NB4 (cell line): ENCODE data around the gene SIRPA.

Experiments
- MAX ChIP-seq: IDR thresholded peaks from 2 replicates; pipeline ENCODE4 v1.6.1; 2011; ENCODE audit warnings: low read depth, low read length
- POLR2A ChIP-seq: IDR thresholded peaks from 2 replicates; pipeline ENCODE4 v1.6.1; 2011; ENCODE audit warnings: mild to moderate bottlenecking; ENCODE audit not compliant: insufficient read length; ENCODE audit errors: extremely low read depth
- TF ChIP-seq, protein P1 (sequence below): IDR thresholded peaks from one replicate; pipeline ENCODE4 v1.5.1; 2012; ENCODE audit warnings: low read depth, low read length

DNA sequence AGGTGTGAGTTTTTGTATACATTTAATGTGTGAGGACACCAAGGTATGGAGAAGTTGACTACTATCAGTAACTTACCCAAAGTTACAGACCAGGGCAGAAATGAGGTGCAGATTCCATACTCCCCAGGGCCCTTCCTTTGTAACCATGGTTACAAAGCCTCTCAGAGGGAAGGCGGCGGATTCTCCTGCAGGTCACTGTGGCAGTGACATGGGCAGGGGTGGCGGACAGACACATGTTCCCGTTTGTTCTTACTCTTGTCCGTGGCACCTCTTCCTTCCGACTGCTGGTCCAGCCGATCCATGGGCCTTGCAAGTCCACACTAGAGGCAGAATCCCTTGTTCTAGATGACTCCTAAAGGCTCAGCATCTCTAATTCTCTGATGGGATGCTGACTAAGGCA, 55.6 kb downstream of the SIRPA start:
- TF ChIP-seq, protein P1, sequence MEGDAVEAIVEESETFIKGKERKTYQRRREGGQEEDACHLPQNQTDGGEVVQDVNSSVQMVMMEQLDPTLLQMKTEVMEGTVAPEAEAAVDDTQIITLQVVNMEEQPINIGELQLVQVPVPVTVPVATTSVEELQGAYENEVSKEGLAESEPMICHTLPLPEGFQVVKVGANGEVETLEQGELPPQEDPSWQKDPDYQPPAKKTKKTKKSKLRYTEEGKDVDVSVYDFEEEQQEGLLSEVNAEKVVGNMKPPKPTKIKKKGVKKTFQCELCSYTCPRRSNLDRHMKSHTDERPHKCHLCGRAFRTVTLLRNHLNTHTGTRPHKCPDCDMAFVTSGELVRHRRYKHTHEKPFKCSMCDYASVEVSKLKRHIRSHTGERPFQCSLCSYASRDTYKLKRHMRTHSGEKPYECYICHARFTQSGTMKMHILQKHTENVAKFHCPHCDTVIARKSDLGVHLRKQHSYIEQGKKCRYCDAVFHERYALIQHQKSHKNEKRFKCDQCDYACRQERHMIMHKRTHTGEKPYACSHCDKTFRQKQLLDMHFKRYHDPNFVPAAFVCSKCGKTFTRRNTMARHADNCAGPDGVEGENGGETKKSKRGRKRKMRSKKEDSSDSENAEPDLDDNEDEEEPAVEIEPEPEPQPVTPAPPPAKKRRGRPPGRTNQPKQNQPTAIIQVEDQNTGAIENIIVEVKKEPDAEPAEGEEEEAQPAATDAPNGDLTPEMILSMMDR: no peak
- no peak for TF ChIP-seq POLR2A
- no peak for TF ChIP-seq MAX
